Karpas-422 (cell line): Measurements from ENCODE around the gene ZNF606. TPM values are rescaled to one million over a fixed set of nuclear protein-coding genes. Genes with fewer than 3 reads are reported as not detected.

Experiments
- DNase-seq: peaks from one replicate; pipeline ENCODE4 v3.0.0-alpha.2; 2015
- H2AFZ ChIP-seq: fragments of 200-600 bp; sonication (generic); 2 replicates; pipeline ENCODE4 v1.6.1; 2014; ENCODE audit warnings: antibody characterized with exemption, low read length, mixed read lengths
- H3K27ac ChIP-seq: fragments of 200-600 bp; sonication (generic); 2 replicates; pipeline ENCODE4 v1.5.1; 2014; ENCODE audit warnings: mild to moderate bottlenecking, low read length, moderate library complexity
- H3K27me3 ChIP-seq: fragments of 200-600 bp; sonication (generic); 2 replicates; pipeline ENCODE4 v1.6.1; 2014; ENCODE audit warnings: low read length, mixed read lengths
- H3K36me3 ChIP-seq: fragments of 200-600 bp; sonication (generic); 2 replicates; pipeline ENCODE4 v1.6.1; 2014; ENCODE audit warnings: low read length, mixed read lengths; ENCODE audit not compliant: insufficient read depth
- H3K4me1 ChIP-seq: fragments of 200-600 bp; sonication (generic); 2 replicates; pipeline ENCODE4 v1.6.1; 2014; ENCODE audit warnings: mild to moderate bottlenecking, low read length, mixed read lengths
- H3K4me2 ChIP-seq: fragments of 200-600 bp; sonication (generic); 2 replicates; pipeline ENCODE4 v1.6.1; 2014; ENCODE audit warnings: low read length, low read depth, mild to moderate bottlenecking; ENCODE audit not compliant: poor library complexity, severe bottlenecking
- H3K4me3 ChIP-seq: fragments of 200-600 bp; sonication (generic); 2 replicates; pipeline ENCODE4 v1.5.1; 2014; ENCODE audit warnings: mild to moderate bottlenecking, antibody characterized with exemption, low read length, mixed read lengths
- H3K79me2 ChIP-seq: fragments of 200-600 bp; sonication (generic); 2 replicates; pipeline ENCODE4 v1.6.1; 2014; ENCODE audit warnings: mild to moderate bottlenecking, low read length, mixed read lengths
- H3K9ac ChIP-seq: fragments of 200-600 bp; sonication (generic); 2 replicates; pipeline ENCODE4 v1.6.0; 2014; ENCODE audit warnings: low read length
- H3K9me2 ChIP-seq: fragments of 200-600 bp; sonication (generic), shearing (Covaris generic); replicated peaks from 2 replicates; pipeline ENCODE4 v1.6.0; 2014; ENCODE audit warnings: mild to moderate bottlenecking, low read length, moderate library complexity; ENCODE audit not compliant: insufficient read depth
- H3K9me3 ChIP-seq: fragments of 300-700, 200-600 bp; sonication (generic); 2 replicates; pipeline ENCODE4 v1.6.1; 2014; ENCODE audit warnings: low read length, mixed read lengths
- H4K20me1 ChIP-seq: fragments of 200-600 bp; sonication (generic); 2 replicates; pipeline ENCODE4 v1.6.1; 2014; ENCODE audit warnings: mild to moderate bottlenecking, antibody characterized with exemption, low read length, low read depth; ENCODE audit not compliant: insufficient read depth
- total RNA-seq: library from RNA; depleted of rRNA; stranded (reverse); fragments of >200 nt; shearing (Covaris generic); gene quantifications from 2 replicates; pipeline ENCODE4 v1.2.3, GENCODE V29; 2014; ENCODE audit warnings: low replicate concordance; rRNA removed

Gene ZNF606
- total RNA-seq = 7.8 and 10.8 TPM in 2 replicates

GRCh38 chr19:58002384-58003173, at the start of gene ZNF606:
TSS of gene ZNF606 (minus strand) at chr19:58002820. CDS start at chr19:58001319, 1,501 bp downstream.
- Histone ChIP-seq H4K20me1 (no peaks in the 10 kb centered on the region), H3K9ac (peak within 1 kb of the TSS; percentile 78), H2AFZ (0 out of 2 replicates have a peak within 1 kb of the TSS, but pooled peaks have one; percentile 84), H3K36me3 (peaks cover 15% of the 10 kb centered on the region), H3K9me2 (no peaks in the 10 kb centered on the region), H3K27ac (no peak within 1 kb of the TSS), H3K4me3 (peak within 1 kb of the TSS; percentile 72), H3K79me2 (peaks cover 10% of the 10 kb centered on the region), H3K4me2 (peak within 1 kb of the TSS; percentile 43), H3K4me1 (no peaks in the 10 kb centered on the region; the same call in 1 of the 2 replicates), H3K27me3 (no peaks in the 10 kb centered on the region), H3K9me3 (peaks cover 48% of the 10 kb centered on the region)
- peak; percentile 90 for DNase-seq

- no peak for DNase-seq
- Histone ChIP-seq H3K4me1 (no peaks in the 10 kb centered on the region), H3K9ac (no peak overlapping the region), H3K4me3 (no peak overlapping the region), H2AFZ (no peak overlapping the region), H4K20me1 (no peaks in the 10 kb centered on the region), H3K79me2 (no peaks in the 10 kb centered on the region), H3K9me3 (peaks cover 34% of the 10 kb centered on the region), H3K9me2 (no peaks in the 10 kb centered on the region), H3K27ac (no peak overlapping the region), H3K4me2 (no peak overlapping the region), H3K36me3 (no peaks in the 10 kb centered on the region; the same call in 1 of the 2 replicates), H3K27me3 (no peaks in the 10 kb centered on the region; the same call in 1 of the 2 replicates)
Measured at GRCh38 chr19:58052256-58052655, 49.6 kb upstream of the ZNF606 start.

GRCh38 chr19:58047672-58048071, 45.1 kb upstream of the ZNF606 start:
- no peaks in the 10 kb centered on the region for H3K4me1 ChIP-seq
- H4K20me1 ChIP-seq = no peaks in the 10 kb centered on the region
- no peaks in the 10 kb centered on the region for H3K79me2 ChIP-seq
- peaks cover 43% of the 10 kb centered on the region for H3K9me3 ChIP-seq
- no peaks in the 10 kb centered on the region; the same call in 1 of the 2 replicates for H3K36me3 ChIP-seq
- H3K4me3 ChIP-seq = no peak overlapping the region
- no peaks in the 10 kb centered on the region; the same call in 1 of the 2 replicates for H3K27me3 ChIP-seq
- DNase-seq = no peak
- no peak overlapping the region for H3K9ac ChIP-seq
- H3K27ac ChIP-seq = no peak overlapping the region
- H3K9me2 ChIP-seq = no peaks in the 10 kb centered on the region
- no peak overlapping the region for H3K4me2 ChIP-seq
- H2AFZ ChIP-seq = no peak overlapping the region

- Histone ChIP-seq H3K9me3 (peaks cover 36% of the 10 kb centered on the region), H3K9me2 (no peaks in the 10 kb centered on the region)
Measured at GRCh38 chr19:58046856-58047255, 44.2 kb upstream of the ZNF606 start.

GRCh38 chr19:58045411-58046050, 42.9 kb upstream of the ZNF606 start:
- Histone ChIP-seq H3K27me3 (no peaks in the 10 kb centered on the region; the same call in 1 of the 2 replicates), H3K4me1 (no peaks in the 10 kb centered on the region), H3K36me3 (no peaks in the 10 kb centered on the region), H3K9me2 (no peaks in the 10 kb centered on the region), H3K4me3 (no peak overlapping the region), H4K20me1 (no peaks in the 10 kb centered on the region), H3K79me2 (no peaks in the 10 kb centered on the region), H3K27ac (no peak overlapping the region), H3K9me3 (peaks cover 41% of the 10 kb centered on the region), H2AFZ (no peak overlapping the region), H3K9ac (no peak overlapping the region), H3K4me2 (no peak overlapping the region)
- no peak for DNase-seq

More at GRCh38 chr19:58046856-58047255, 44.2 kb upstream of the ZNF606 start:
- H3K4me1 ChIP-seq = no peaks in the 10 kb centered on the region
- no peak overlapping the region for H3K27ac ChIP-seq
- H3K79me2 ChIP-seq = no peaks in the 10 kb centered on the region
- DNase-seq = no peak
- H4K20me1 ChIP-seq = no peaks in the 10 kb centered on the region
- no peak overlapping the region for H3K4me2 ChIP-seq
- no peak overlapping the region for H2AFZ ChIP-seq
- H3K9ac ChIP-seq = no peak overlapping the region
- H3K4me3 ChIP-seq = no peak overlapping the region
- no peaks in the 10 kb centered on the region; the same call in 1 of the 2 replicates for H3K27me3 ChIP-seq
- no peaks in the 10 kb centered on the region; the same call in 1 of the 2 replicates for H3K36me3 ChIP-seq

DNA sequence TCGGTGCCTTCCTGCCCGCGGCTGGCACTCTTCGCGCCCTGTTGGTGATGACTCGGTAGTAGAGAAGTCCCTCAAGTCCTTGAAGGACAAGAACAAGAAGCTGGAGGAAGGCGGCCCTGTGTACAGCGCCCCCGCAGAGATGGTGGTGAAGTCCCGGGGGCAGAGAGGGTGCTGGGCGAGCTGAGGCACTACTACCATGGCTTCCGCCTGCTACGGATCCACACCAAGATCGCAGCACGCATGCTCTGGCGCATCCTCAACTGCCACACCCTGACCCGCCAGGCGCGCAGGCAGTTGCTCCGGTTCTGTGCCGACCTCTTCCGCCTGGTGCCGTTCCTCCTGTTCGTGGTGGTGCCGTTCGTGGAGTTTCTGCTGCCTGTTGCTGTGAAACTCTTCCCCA, 42.3 kb upstream of the ZNF606 start:
- H3K9me2 ChIP-seq = no peaks in the 10 kb centered on the region
- H3K4me1 ChIP-seq = no peaks in the 10 kb centered on the region
- no peaks in the 10 kb centered on the region for H4K20me1 ChIP-seq
- no peak overlapping the region for H3K4me3 ChIP-seq
- peaks cover 44% of the 10 kb centered on the region for H3K9me3 ChIP-seq
- no peaks in the 10 kb centered on the region; the same call in 1 of the 2 replicates for H3K27me3 ChIP-seq
- no peaks in the 10 kb centered on the region for H3K79me2 ChIP-seq
- H3K36me3 ChIP-seq = no peaks in the 10 kb centered on the region
- no peak overlapping the region for H2AFZ ChIP-seq
- DNase-seq = no peak
- no peak overlapping the region for H3K27ac ChIP-seq
- no peak overlapping the region for H3K4me2 ChIP-seq
- H3K9ac ChIP-seq = no peak overlapping the region

DNA sequence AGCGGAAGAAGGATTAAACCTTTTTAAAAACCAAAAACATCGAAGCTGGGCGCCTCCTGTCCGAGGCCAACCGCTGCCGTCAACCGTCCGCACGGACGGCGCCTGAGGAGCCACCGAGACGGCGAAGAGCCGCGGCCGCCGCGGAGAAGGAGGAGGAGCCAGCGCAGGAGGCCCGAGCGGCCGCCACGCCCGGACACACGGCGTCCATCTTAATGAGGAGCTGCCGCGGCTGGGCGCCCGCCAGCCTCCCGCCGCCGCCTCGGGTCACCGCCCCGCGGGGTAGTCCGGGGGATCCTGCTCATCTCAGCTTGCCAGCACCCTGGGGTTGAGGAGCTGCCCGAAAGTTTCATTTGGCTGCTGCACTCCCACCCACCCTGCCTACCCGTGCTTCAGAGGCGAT, 41.8 kb upstream of the ZNF606 start:
- H3K4me2 ChIP-seq = no peak overlapping the region
- H3K36me3 ChIP-seq = no peaks in the 10 kb centered on the region
- DNase-seq = no peak
- no peaks in the 10 kb centered on the region for H3K79me2 ChIP-seq
- no peak overlapping the region for H2AFZ ChIP-seq
- H3K27me3 ChIP-seq = no peaks in the 10 kb centered on the region; the same call in 1 of the 2 replicates
- H3K9ac ChIP-seq = no peak overlapping the region
- no peak overlapping the region for H3K4me3 ChIP-seq
- H3K27ac ChIP-seq = no peak overlapping the region
- H4K20me1 ChIP-seq = no peaks in the 10 kb centered on the region
- H3K9me3 ChIP-seq = peaks cover 42% of the 10 kb centered on the region
- no peaks in the 10 kb centered on the region for H3K9me2 ChIP-seq
- no peaks in the 10 kb centered on the region for H3K4me1 ChIP-seq
